RKO (cell line): ENCODE measurements around the gene SPANXC.
"Not testable (repeated sequence)": the region's sequence is repeated elsewhere in the genome, so short reads cannot be mapped to it uniquely, and the experiment has no call there.

Source experiments
- DNase-seq: peaks from one replicate; pipeline ENCODE4 v3.0.0-alpha.2; 2016; ENCODE audit warnings: low spot score

The SPANXC gene, protein sequence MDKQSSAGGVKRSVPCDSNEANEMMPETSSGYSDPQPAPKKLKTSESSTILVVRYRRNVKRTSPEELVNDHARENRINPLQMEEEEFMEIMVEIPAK

DNA sequence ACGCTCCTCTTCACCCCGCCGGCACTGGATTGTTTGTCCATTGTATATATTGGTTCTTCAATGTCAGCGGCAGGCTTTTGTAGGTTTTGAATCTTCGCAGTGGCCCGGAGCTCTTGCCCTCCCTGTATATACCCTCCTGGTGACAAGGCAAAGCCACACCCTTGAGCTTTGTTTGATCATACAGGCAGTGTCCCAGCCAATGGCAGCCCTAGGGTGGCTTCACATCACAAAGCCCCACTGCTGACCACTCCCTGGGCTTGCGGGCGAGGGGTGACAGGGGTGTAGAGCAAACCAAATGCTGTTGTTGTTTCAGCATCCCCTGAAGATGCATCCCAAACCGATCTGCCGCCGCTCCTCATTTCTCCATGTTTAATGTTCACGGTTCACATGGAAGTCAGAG lies at the start of gene SPANXC:
Gene SPANXC (minus strand): TSS at position 101 of the 400 bp plus-strand sequence. CDS start 60 bp downstream, at position 41.
- DNase-seq, result not testable (repeated sequence)

DNA sequence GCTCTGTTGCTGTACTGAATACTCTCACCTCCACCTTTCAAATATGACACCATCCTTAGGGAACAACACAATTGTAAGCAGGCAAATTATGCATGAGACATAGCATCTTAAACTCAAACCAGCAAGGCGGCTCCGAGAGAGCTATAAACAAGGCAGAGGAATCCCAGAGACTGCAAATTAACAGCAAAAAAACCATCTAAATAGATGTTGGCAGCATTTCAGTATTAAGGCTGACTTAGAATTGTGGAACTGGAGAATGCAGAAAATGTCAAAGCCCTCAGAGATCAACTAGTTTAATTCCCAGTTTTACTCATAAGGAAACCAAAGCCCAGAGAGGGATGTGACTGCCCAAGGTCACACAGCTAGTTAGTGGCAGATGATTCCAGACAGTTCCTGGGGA lies 37.2 kb upstream of the SPANXC start:
- no peak for DNase-seq

DNA sequence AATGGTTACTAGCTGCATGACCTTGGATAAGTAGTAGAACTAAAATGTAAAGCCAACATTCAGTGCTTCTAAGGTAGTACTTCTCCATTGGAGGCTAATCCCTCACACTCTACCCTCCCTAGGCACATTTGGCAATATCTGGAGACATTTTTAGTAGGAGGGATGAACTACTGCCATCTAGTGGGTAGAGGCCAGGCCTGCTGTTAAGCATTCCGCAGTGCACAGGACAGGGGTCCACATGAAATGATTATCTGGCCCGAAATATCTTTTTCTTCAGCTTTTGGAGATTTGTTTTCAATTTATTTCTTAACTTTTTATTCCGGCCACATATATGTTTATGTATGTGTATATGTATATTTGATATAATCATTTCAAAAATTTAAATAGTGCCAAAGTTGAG lies 36.0 kb upstream of the SPANXC start:
- DNase-seq, result peak; percentile 20

DNA sequence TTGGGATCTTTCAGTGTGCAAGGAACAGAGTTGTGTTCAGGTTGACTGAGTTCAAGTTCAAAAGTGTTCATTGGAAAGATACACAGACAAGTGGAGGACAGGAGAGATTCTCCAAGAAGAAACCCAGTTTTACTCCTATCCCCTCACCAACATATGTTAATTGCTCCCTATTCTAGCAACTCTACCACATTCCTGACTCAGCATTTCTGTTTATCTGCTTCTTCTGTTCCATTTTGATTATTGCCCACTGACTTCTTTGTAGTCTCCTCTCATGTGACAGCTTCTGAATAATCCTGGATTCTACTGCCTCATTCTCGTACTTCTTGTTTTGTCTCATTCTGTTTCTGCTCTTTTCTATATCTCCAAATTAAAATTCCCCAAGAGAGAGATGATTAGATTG lies 15.8 kb upstream of the SPANXC start:
- no peak for DNase-seq

DNA sequence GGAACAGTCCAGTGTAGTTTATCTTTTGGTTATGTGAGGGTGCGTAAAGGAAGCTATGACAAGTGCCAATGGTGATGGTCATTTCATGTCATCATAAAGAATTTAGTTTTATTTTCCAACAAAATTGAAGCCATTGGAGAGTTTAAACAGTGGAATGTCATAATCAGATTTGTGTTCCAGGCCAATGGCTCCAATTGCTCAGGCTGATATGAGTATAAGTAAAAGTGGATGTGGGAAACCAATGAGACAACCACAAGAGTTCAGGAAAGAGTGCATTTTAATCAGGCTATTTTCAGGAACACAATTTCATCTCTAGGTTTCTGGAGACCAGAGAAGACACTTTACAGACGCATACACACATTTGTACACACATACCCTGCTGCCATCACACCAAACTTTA lies 20.7 kb downstream of the SPANXC start:
- no peak for DNase-seq

DNA sequence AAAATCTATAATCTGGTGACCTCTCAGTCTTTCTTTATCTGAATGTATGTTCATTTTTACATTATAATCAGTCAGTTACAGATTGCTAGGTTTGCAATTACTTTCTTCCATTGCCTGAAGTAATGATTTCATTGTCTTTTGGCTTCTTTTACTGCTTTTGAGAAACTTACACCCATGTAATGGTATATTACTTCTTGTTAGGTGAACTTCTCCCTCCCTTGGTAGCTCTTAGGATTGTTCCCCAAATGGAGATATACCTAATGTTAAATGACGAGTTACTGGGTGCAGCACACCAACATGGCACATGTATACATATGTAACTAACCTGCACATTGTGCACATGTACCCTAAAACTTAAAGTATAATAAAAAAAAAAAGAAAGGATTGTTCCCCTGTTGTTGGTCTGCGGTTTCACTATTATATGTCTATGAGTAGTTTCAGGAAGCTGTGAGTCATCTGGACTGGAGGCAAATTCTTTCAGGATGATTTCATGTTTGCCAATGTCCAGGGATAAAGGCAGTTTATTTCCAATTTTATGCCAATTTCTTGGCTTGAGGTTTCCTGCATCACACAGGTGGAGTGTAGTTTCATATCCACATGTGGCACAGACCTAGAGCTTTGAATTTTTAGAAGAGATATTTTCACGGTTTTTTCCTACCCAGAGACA lies 21.8 kb downstream of the SPANXC start:
- DNase-seq, result peak; percentile 67

DNA sequence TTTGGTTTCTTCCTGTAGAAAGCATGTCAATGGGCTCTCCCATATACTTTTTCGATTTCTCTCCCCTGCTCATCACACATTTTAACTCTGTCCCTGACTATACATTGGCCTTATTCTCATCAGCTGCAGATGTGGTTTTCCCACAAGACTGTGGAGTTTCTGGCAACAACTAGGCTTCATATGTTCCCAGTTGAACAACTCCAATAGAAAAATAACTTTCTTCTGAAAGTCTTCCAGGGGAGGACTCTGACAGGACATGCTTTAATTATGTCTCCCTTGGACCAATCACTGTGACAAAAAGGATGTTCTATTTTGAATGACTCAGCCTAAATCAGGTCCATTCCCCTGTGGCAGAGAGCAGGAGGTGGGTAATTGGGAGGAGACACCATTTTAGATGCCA lies 28.1 kb downstream of the SPANXC start:
- DNase-seq, result no peak

DNA sequence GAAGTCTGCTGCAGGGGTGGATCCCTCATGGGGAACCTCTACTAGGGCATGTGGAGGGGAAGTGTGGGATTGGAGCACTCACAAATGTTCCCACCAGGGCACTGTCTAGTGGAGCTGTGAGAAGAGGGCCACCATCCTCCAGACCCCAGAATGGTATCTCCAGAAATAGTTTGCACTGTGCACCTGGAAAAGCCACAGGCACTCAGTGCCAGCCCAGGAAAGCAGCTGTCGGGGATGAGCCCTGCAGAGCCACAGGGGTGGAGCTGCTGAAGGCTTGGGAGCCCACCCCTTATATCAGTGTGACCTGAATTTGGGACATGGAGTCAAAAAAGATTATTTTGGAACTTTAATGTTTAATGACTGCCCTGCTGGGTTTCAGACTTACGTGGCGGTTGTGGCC lies 40.4 kb downstream of the SPANXC start:
- DNase-seq, result no peak
